Progenitor cell of endocrine pancreas (in vitro differentiated cells): Measurements from ENCODE around the gene EFTUD2. TPM values are rescaled to one million over a fixed set of nuclear protein-coding genes. Genes with fewer than 3 reads are reported as not detected.

ENCODE experiments used
- DNase-seq: peaks from one replicate; pipeline ENCODE4 v3.0.0; 2021; ENCODE audit warnings: low spot score; ENCODE audit not compliant: unreplicated experiment
- H3K27ac Mint-ChIP-seq: 2 replicates; pipeline ENCODE4 v1.8.0; 2021; ENCODE audit warnings: mild to moderate bottlenecking, moderate library complexity, mixed read lengths
- H3K27me3 Mint-ChIP-seq: 2 replicates; pipeline ENCODE4 v1.8.0; 2021; ENCODE audit warnings: mixed read lengths
- H3K36me3 Mint-ChIP-seq: 2 replicates; pipeline ENCODE4 v1.8.0; 2022; ENCODE audit warnings: mixed read lengths; ENCODE audit not compliant: insufficient read depth
- H3K4me1 Mint-ChIP-seq: 2 replicates; pipeline ENCODE4 v1.8.0; 2021; ENCODE audit warnings: low read depth, mixed read lengths
- H3K4me3 Mint-ChIP-seq: 2 replicates; pipeline ENCODE4 v1.8.0; 2021; ENCODE audit warnings: low read depth, mild to moderate bottlenecking, moderate library complexity, mixed read lengths
- H3K9me3 Mint-ChIP-seq: 2 replicates; pipeline ENCODE4 v1.8.0; 2021; ENCODE audit warnings: low read depth, mixed read lengths
- CTCF ChIP-seq: fragments of 200-600 bp; sonication (generic); IDR thresholded peaks from one replicate; pipeline ENCODE4 v1.5.0; 2021; ENCODE audit warnings: antibody characterized with exemption, mild to moderate bottlenecking; ENCODE audit not compliant: unreplicated experiment
- total RNA-seq: library from RNA; stranded (reverse); gene quantifications from 2 replicates; pipeline ENCODE4 v1.2.1, GENCODE V29; 2021

Gene EFTUD2
- total RNA-seq, 1 donor from 2014 or later = 127 TPM

DNA sequence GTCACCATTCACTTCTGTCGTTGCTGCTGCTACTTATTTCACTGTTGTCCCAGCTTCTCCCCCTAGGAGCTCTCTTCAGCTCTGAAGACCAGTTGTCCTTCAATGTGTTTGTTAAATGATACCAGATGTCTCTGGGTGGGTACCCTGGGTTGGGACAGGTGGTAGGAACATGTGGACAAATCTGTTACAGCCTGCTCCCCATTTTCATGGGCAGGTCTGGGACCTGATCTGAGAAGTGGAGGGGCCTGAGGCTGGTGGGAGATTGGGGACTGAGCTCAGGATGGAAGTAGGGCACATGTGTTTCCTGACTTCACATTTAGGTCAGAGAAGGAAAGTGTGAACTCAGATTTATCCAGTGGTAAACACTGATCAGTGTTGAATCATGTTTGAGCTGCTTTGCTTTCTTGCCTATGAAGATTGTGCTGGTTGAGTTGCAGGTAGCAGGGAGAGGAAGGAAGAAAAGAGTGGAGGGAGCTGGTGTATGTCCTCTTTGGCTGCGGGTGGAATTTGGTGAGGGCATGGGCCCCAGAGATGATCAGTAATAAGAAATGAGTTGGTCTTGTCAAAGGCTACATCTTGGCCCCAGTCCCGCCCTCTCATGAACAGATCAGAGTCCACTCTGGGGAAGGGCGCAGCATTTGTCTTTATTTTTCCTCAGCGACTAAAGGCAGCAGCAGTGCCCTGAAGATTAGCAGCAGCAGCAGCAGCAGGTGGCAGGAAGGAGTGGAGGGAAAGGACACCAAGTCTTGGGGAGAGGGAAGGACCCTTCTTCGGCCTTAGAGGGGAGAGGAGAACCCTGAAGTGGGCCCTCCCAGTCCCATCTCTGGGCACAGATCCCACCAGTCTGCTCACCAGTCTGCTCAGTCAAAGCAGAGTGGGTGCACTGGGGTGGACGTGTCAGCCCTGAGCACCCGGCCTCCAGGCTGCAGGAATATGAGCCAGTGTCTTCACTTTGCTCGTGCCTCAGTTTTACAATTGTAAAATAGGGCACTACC, 6.1 kb upstream of the EFTUD2 start:
- Mint-ChIP-seq H3K36me3 (no peaks in the 10 kb centered on the region), H3K9me3 (no peaks in the 10 kb centered on the region), H3K4me1 (no peaks in the 10 kb centered on the region), H3K4me3 (no peak overlapping the region), H3K27ac (no peak overlapping the region), H3K27me3 (peaks cover 21% of the 10 kb centered on the region)
- TF ChIP-seq CTCF = no peak
- no peak for DNase-seq

DNA sequence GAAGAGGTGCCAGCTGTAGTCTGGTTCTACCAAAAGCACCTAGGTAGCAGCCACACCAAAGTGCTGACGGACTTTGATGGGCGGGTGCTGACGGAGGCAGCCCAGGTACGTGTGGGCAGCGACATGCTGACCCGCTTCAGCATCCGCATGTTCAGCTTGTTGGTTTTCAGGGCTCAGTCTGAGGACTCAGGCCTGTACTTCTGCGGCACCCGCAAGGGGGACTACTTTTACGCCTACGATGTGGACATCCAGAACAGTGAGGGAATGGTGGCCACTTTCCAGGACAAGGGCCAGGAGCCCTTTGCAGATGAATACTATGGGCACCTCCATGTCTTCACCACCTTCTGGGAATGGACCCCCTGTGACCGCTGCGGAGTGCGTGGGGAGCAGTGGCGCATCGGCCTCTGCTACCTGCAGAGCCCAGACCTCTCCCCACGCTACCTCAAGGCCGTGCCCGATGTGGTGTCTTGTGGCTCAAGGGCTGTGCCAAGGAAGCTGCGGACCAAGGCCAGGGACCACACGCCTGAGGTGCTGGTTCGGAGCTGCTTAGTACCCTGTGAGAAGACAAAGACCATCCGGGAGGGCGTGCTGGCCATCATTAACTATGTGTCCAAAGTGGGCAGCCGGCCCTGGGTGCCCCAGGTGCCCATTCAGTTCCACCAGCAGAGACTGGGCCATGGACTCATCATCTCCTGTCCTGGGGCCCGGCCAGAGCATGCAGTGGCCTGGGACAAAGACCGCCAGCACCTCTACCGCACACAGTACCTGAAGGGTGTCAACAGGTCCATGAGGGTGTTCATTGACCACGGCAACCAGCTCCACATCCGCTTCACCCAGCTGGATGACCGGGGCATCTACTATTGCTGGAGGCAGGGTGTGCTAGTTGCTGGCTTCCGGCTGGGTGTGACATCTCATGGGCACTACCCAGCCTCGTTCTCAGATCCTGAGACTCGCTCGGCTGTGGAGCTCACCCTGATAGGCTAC, 5.0 kb upstream of the EFTUD2 start:
- no peak overlapping the region for H3K27ac Mint-ChIP-seq
- no peak for TF ChIP-seq CTCF
- no peak overlapping the region for H3K4me3 Mint-ChIP-seq
- no peak for DNase-seq
- H3K4me1 Mint-ChIP-seq = peaks cover 5% of the 10 kb centered on the region
- no peaks in the 10 kb centered on the region for H3K36me3 Mint-ChIP-seq
- H3K27me3 Mint-ChIP-seq = peaks cover 17% of the 10 kb centered on the region
- no peaks in the 10 kb centered on the region for H3K9me3 Mint-ChIP-seq

DNA sequence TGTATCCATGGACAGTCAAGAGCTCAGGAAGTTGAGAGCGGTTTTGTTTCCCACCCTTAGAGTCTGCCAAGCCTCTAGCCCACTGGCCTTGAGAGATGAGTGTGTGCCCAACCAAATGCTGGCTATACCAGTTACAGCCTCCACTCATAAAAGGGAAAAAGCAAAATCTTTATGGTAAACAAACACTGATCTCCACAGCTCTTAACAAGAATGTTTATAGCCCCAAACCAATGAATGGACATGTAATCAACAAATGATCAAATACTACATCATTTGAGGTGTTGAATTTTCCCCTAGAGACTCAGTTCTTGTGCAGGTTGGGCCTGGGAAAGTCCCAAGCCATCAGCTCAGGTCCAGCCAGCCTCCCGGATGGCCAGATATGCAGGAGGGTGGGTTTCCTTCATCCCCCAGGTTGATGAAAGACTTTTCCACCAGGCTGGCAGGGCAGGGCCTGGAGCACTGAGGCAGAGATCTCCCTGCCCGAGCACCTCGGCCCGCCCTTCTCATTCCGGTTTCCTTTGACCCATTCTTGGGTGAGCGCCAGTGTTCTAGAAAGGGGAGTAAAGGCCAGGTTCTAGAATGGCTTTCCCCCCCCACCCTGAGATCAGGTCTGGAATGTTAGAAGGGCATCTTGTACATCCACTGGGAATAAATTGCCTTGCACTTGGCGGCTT, 3.9 kb upstream of the EFTUD2 start:
- no peak overlapping the region for H3K27ac Mint-ChIP-seq
- no peaks in the 10 kb centered on the region for H3K9me3 Mint-ChIP-seq
- peaks cover 10% of the 10 kb centered on the region for H3K27me3 Mint-ChIP-seq
- DNase-seq = no peak
- no peaks in the 10 kb centered on the region for H3K36me3 Mint-ChIP-seq
- peaks cover 13% of the 10 kb centered on the region for H3K4me1 Mint-ChIP-seq
- no peak overlapping the region for H3K4me3 Mint-ChIP-seq
- no peak for TF ChIP-seq CTCF

DNA sequence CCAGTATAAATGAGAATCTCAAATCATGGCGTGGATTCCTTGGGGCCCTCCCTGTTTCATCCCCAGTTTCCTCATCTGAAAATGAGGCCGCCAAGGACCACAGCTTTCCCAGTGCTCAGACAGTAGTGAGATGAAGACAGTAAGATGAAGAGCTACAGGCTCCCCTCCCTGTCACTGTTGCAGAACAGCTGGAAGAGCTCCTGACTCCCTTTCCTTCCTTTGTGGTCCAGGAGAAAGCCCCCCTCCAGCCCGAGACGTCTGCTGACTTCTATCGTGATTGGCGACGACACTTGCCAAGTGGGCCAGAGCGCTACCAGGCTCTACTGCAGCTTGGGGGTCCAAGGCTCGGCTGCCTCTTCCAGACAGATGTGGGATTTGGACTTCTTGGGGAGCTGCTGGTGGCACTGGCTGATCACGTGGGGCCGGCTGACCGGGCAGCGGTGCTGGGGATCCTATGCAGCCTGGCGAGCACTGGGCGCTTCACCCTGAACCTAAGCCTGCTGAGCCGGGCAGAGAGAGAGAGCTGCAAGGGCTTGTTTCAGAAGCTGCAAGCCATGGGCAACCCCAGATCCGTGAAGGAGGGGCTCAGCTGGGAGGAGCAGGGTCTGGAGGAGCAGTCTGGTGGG, 3.0 kb upstream of the EFTUD2 start:
- Mint-ChIP-seq H3K4me1 (peaks cover 14% of the 10 kb centered on the region), H3K36me3 (no peaks in the 10 kb centered on the region), H3K27me3 (peaks cover 4% of the 10 kb centered on the region), H3K4me3 (no peak overlapping the region), H3K27ac (no peak overlapping the region), H3K9me3 (no peaks in the 10 kb centered on the region)
- DNase-seq = no peak
- no peak for TF ChIP-seq CTCF
